HG03280 (cell line): ENCODE data around the gene PLXDC2.

Experiments used
- ATAC-seq: cut with Tn5 transposase; IDR thresholded peaks from one replicate; pipeline ENCODE4 v1.9.1; 2021; ENCODE audit warnings: mild to moderate bottlenecking, moderate library complexity; ENCODE audit not compliant: unreplicated experiment

PLXDC2 gene

GRCh38 chr10:20314431-20314830 is 498.2 kb downstream of the PLXDC2 start:
- ATAC-seq = no peak

GRCh38 chr10:20327954-20328353 is 511.7 kb downstream of the PLXDC2 start:
- no peak for ATAC-seq

- ATAC-seq = no peak
These were observed 514.0 kb downstream of the PLXDC2 start for GRCh38 chr10:20330246-20330645.

- ATAC-seq = no peak
These were observed 518.3 kb downstream of the PLXDC2 start for GRCh38 chr10:20334559-20334958.
